A549 (cell line): Measurements from ENCODE around the gene IGLON5.

Source experiments
- CHD2 ChIP-seq: fragments of 150-350 bp; IDR thresholded peaks from 2 replicates; pipeline ENCODE4 v1.6.1; 2014; ENCODE audit warnings: low read length; ENCODE audit not compliant: partially characterized antibody
- CTCF ChIP-seq: fragments of >200 bp; sonication (Bioruptor Twin); formaldehyde crosslinking; IDR thresholded peaks from 3 replicates; pipeline ENCODE4 v1.5.1; 2016
- EHMT2 ChIP-seq: fragments of 200-600 bp; sonication (generic); IDR thresholded peaks from 2 replicates; pipeline ENCODE4 v1.6.1; 2016; ENCODE audit warnings: antibody characterized with exemption, low read depth, mild to moderate bottlenecking, moderate library complexity
- FOSL2 ChIP-seq, 2 experiments: fragments of 450-650 bp in 1 of 2; fragments of >200 bp in 1 of 2; sonication (Bioruptor Twin) in 1 of 2; formaldehyde crosslinking; IDR thresholded peaks; 2 replicates each; pipeline versions ENCODE4 v1.5.0 to v1.6.1; 2016 to 2020; ENCODE audit warnings: mild to moderate bottlenecking in 1 of 2, moderate library complexity in 1 of 2
- JUNB ChIP-seq: fragments of >200 bp; sonication (Bioruptor Twin); formaldehyde crosslinking; IDR thresholded peaks from 2 replicates; pipeline ENCODE4 v1.6.1; 2016
- PHF8 ChIP-seq: fragments of 200-600 bp; sonication (generic); IDR thresholded peaks from 2 replicates; pipeline ENCODE4 v1.6.1; 2016; ENCODE audit warnings: low read depth, mild to moderate bottlenecking, antibody characterized with exemption, moderate library complexity, borderline replicate concordance
- RNF2 ChIP-seq: fragments of 200-600 bp; sonication (generic); IDR thresholded peaks from 2 replicates; pipeline ENCODE4 v1.6.1; 2016; ENCODE audit warnings: low read depth, mild to moderate bottlenecking, antibody characterized with exemption, moderate library complexity, borderline replicate concordance
- TF ChIP-seq, protein P1 (sequence below): IDR thresholded peaks from 2 replicates; pipeline ENCODE4 v1.6.1; 2012
- TF ChIP-seq, protein P2 (sequence below): IDR thresholded peaks from 2 replicates; pipeline ENCODE4 v1.6.1; 2012; ENCODE audit warnings: low read depth, borderline replicate concordance

GRCh38 chr19:51339687-51340656 is 28.5 kb downstream of the IGLON5 start:
- TF ChIP-seq CTCF (peak; percentile 47), FOSL2 (IDR thresholded peaks at IDR 0.05) (no peak), FOSL2 (CRISPR knock-in tag; IDR thresholded peaks at IDR 0.05) (peak; percentile 40), PHF8 (peak; percentile 56; the same call in 1 of the 2 replicates), JUNB (no peak), EHMT2 (no peak), CHD2 (no peak), RNF2 (no peak)
- TF ChIP-seq, protein P1, sequence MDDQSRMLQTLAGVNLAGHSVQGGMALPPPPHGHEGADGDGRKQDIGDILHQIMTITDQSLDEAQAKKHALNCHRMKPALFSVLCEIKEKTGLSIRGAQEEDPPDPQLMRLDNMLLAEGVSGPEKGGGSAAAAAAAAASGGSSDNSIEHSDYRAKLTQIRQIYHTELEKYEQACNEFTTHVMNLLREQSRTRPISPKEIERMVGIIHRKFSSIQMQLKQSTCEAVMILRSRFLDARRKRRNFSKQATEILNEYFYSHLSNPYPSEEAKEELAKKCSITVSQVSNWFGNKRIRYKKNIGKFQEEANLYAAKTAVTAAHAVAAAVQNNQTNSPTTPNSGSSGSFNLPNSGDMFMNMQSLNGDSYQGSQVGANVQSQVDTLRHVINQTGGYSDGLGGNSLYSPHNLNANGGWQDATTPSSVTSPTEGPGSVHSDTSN: 0 out of 2 replicates have a peak, but pooled peaks have one; percentile 14
- TF ChIP-seq, protein P2, sequence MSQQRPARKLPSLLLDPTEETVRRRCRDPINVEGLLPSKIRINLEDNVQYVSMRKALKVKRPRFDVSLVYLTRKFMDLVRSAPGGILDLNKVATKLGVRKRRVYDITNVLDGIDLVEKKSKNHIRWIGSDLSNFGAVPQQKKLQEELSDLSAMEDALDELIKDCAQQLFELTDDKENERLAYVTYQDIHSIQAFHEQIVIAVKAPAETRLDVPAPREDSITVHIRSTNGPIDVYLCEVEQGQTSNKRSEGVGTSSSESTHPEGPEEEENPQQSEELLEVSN: peak; percentile 85
